ENCODE data around the gene AARS1.
"Not testable (repeated sequence)": the region's sequence is repeated elsewhere in the genome, so short reads cannot be mapped to it uniquely, and the experiment has no call there.

DNA sequence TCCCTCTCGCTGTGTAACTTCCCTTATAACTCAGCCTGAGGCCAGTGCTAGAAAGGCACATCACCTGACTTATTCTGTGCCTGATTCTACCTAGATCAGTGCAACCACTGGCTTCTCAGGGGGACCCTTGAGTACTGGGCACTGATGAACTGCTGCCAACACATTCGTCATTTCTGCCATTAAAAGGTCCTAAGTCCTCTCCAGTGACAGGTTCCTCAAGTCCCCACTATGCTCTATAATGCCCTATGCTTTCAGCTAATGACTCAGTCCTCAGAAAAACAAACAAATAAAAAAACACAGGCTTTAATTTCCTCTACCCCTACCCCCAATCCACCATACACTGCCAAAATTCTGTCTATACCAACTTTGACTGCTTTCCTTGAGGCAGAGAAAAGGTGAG lies 66.1 kb downstream of the AARS1 start:
- TF ChIP-seq POLR2AphosphoS5 (IDR thresholded peaks at IDR 0.05; ENCODE audit: low read depth, low read length); TAF1 (IDR thresholded peaks at IDR 0.05; ENCODE audit: low read depth, low read length); POU2F2 (IDR thresholded peaks at IDR 0.05; ENCODE audit: low read depth, low read length); PAX5 (IDR thresholded peaks at IDR 0.05; ENCODE audit: insufficient read depth, low read length, severe bottlenecking): not testable (repeated sequence)

Data from GM12891 (cell line).